Kidney capillary endothelial cell (primary cell): Measurements from ENCODE around the gene TRIM47.

ENCODE experiments used
- DNase-seq: peaks from one replicate; pipeline ENCODE4 v3.0.0-alpha.2; 2018; ENCODE audit warnings: low spot score

Gene TRIM47

GRCh38 chr17:75847614-75848522 lies 30.5 kb downstream of the TRIM47 start:
- no peak for DNase-seq

GRCh38 chr17:75846692-75847613 lies 31.4 kb downstream of the TRIM47 start:
- DNase-seq = no peak

- DNase-seq = no peak
Measured at GRCh38 chr17:75845933-75846691, 32.3 kb downstream of the TRIM47 start.

- DNase-seq = peak; percentile 78
Measured at GRCh38 chr17:75845058-75845711, 33.2 kb downstream of the TRIM47 start.

- DNase-seq = no peak
Measured at GRCh38 chr17:75844530-75845057, 33.8 kb downstream of the TRIM47 start.

- DNase-seq = no peak
Measured at GRCh38 chr17:75843577-75844529, 34.5 kb downstream of the TRIM47 start, which contains the start of gene UNC13D. Gene UNC13D, minus strand, starts transcription at chr17:75844404. Its CDS starts 67 bp downstream, at chr17:75844337.

GRCh38 chr17:75842963-75843576 lies 35.3 kb downstream of the TRIM47 start:
- DNase-seq = no peak

- DNase-seq = no peak
Measured at GRCh38 chr17:75842411-75842810, 36.0 kb downstream of the TRIM47 start.

- no peak for DNase-seq
Measured at GRCh38 chr17:75840799-75841164, 37.6 kb downstream of the TRIM47 start.

GRCh38 chr17:75839942-75840798 lies 38.2 kb downstream of the TRIM47 start:
- DNase-seq = no peak

GRCh38 chr17:75838410-75838809 lies 40.0 kb downstream of the TRIM47 start:
- DNase-seq = no peak

- no peak for DNase-seq
Measured at GRCh38 chr17:75837899-75838298, 40.5 kb downstream of the TRIM47 start.

GRCh38 chr17:75836605-75837004 lies 41.8 kb downstream of the TRIM47 start:
- no peak for DNase-seq

- no peak for DNase-seq
Measured at GRCh38 chr17:75835654-75835987, 42.8 kb downstream of the TRIM47 start.

GRCh38 chr17:75834928-75835653 lies 43.3 kb downstream of the TRIM47 start:
- DNase-seq = no peak

GRCh38 chr17:75834279-75834920 lies 44.0 kb downstream of the TRIM47 start:
- no peak for DNase-seq

- no peak for DNase-seq
Measured at GRCh38 chr17:75832652-75833400, 45.6 kb downstream of the TRIM47 start.
